Esophagus squamous epithelium (tissue), 5 donors: Measurements from ENCODE around the gene CCZ1. TPM values are rescaled to one million over a fixed set of nuclear protein-coding genes. Genes with fewer than 3 reads are reported as not detected.
A peak's percentile ranks its signal among the peaks of the same experiment; 100 is the strongest.
"Not testable (repeated sequence)": the region's sequence is repeated elsewhere in the genome, so short reads cannot be mapped to it uniquely, and the experiment has no call there.

Experiments used
- DNase-seq: peaks from one replicate; lab custom pipeline; 2025; lab: John Stamatoyannopoulos, UW
- H3K27ac ChIP-seq, 4 donors: fragments of 200-600 bp; sonication (generic); one replicate each; pipeline ENCODE4 v1.5.1; 2016 to 2019; ENCODE audit warnings: mild to moderate bottlenecking in 1 of 4
- H3K27me3 ChIP-seq, 4 donors: fragments of 200-600 bp; sonication (generic); 1 replicate in 3 of 4; 2 replicates in 1 of 4; pipeline versions ENCODE4 v1.5.1 to v1.6.0; 2017 to 2021; ENCODE audit warnings: antibody characterized with exemption in 1 of 4
- H3K36me3 ChIP-seq, 3 donors: fragments of 200-600 bp; sonication (generic); one replicate each; pipeline ENCODE4 v1.5.1; 2016 to 2019
- H3K4me1 ChIP-seq, 3 donors: fragments of 200-600 bp; sonication (generic); one replicate each; pipeline ENCODE4 v1.5.1; 2017 to 2019
- H3K4me3 ChIP-seq, 4 donors: fragments of 200-600 bp; sonication (generic); 1 replicate in 3 of 4; 2 replicates in 1 of 4; pipeline ENCODE4 v1.5.1; 2016 to 2019; ENCODE audit warnings: mild to moderate bottlenecking in 2 of 4, moderate library complexity in 1 of 4
- H3K9me3 ChIP-seq, 3 donors: fragments of 200-600 bp; sonication (generic); one replicate each; pipeline ENCODE4 v1.5.1; 2016 to 2019
- CTCF ChIP-seq, 6 experiments: fragments of 450-650 bp in 4 of 6; fragments of 200-600 bp in 2 of 6; sonication (generic) in 2 of 6; IDR thresholded peaks; one replicate each; pipeline ENCODE4 v1.5.1; 2016 to 2019; ENCODE audit warnings: antibody characterized with exemption in 6 of 6, mild to moderate bottlenecking in 4 of 6, moderate library complexity in 4 of 6
- POLR2A ChIP-seq, 4 donors: fragments of 450-650 bp; IDR thresholded peaks; one replicate each; pipeline ENCODE4 v1.6.1; 2017; ENCODE audit warnings: antibody characterized with exemption in 4 of 4, mild to moderate bottlenecking in 4 of 4, moderate library complexity in 3 of 4
- WGBS, 2 donors: methylation state at CpG; one replicate each; pipeline ENCODE4 v1.1.5; 2018; 5-methylcytosine and 5-hydroxymethylcytosine counted together
- intact Hi-C: fragments of 100-400 bp; cut with DNase I; formaldehyde crosslinking; loops from one replicate; pipeline ENCODE4 v1.15.0; 2022
- total RNA-seq, 4 donors: library from RNA; depleted of rRNA; stranded (reverse); fragments of >200 nt; gene quantifications; one replicate each; pipeline ENCODE4 v1.1.0, GENCODE V29; 2016
- donor health status: DM: yes; HTN: yes; CAD: no.

Gene CCZ1
- total RNA-seq, result 10 to 100 TPM; 42.6 to 67.4 (median 60.8) TPM

GRCh38 chr7:5898480-5899224, at the start of gene CCZ1:
CCZ1 (plus strand) TSS chr7:5898733; CDS start chr7:5898800, 67 bp downstream.
- Histone ChIP-seq H3K4me3 (peak within 1 kb of the TSS; percentile 28 to 65 (median 50)), H3K36me3 (peaks cover 0 to 13% (median 0%) of the 10 kb centered on the region in 3 donors), H3K4me1 (peaks cover 0 to 36% (median 0%) of the 10 kb centered on the region in 3 donors), H3K27ac (peak within 1 kb of the TSS; percentile 67 to 82 (median 76))
- no CpG with 5 or more reads among the region's 64 CpGs for WGBS, 2 donors
- intact Hi-C loops, H3K27me3 ChIP-seq, H3K9me3 ChIP-seq: not testable (repeated sequence)
- peak; percentile 11 for DNase-seq
- TF ChIP-seq POLR2A (IDR thresholded peaks at IDR 0.05), result peak in 1 of 4 donors; percentile 13
- TF ChIP-seq CTCF (IDR thresholded peaks at IDR 0.05), result peak in 1 of 6 experiments; percentile 14

- H3K36me3 ChIP-seq, result peaks cover 0 to 8% (median 0%) of the 10 kb centered on the region in 3 donors
- WGBS, 2 donors, result 70 to 77% methylated on average over 8 of the region's 8 CpGs
- no peaks in the 10 kb centered on the region for H3K27me3 ChIP-seq
- H3K4me1 ChIP-seq, result peaks cover 0 to 9% (median 0%) of the 10 kb centered on the region in 3 donors
- no peak for TF ChIP-seq POLR2A (IDR thresholded peaks at IDR 0.05)
- no peak for TF ChIP-seq CTCF (IDR thresholded peaks at IDR 0.05)
- no peak for DNase-seq
- intact Hi-C loops, result no loop called here
- no peak overlapping the region for H3K4me3 ChIP-seq
- no peaks in the 10 kb centered on the region for H3K9me3 ChIP-seq
- no peak overlapping the region for H3K27ac ChIP-seq
These were observed 47.6 kb upstream of the CCZ1 start for GRCh38 chr7:5850944-5851343.

GRCh38 chr7:5854738-5855137, 43.8 kb upstream of the CCZ1 start:
- H3K4me3 ChIP-seq, result no peak overlapping the region
- no peak for DNase-seq
- H3K27me3 ChIP-seq, result no peaks in the 10 kb centered on the region
- WGBS, 2 donors, result 80 to 88% methylated on average over 8 of the region's 8 CpGs
- H3K36me3 ChIP-seq, result no peaks in the 10 kb centered on the region
- TF ChIP-seq CTCF (IDR thresholded peaks at IDR 0.05), result no peak
- no peak for TF ChIP-seq POLR2A (IDR thresholded peaks at IDR 0.05)
- no peak overlapping the region for H3K27ac ChIP-seq
- intact Hi-C loops, result no loop called here
- H3K9me3 ChIP-seq, result no peaks in the 10 kb centered on the region
- H3K4me1 ChIP-seq, result peaks cover 0 to 20% (median 0%) of the 10 kb centered on the region in 3 donors

- H3K4me3 ChIP-seq, H3K27me3 ChIP-seq, H3K9me3 ChIP-seq, DNase-seq, H3K36me3 ChIP-seq, intact Hi-C loops: not testable (repeated sequence)
- Histone ChIP-seq H3K27ac (peak overlapping the region in 1 of 4 donors; percentile 54), H3K4me1 (peaks cover 0 to 11% (median 0%) of the 10 kb centered on the region in 3 donors)
- WGBS, 2 donors, result 29 to 43% methylated on average over 12 to 13 of the region's 13 CpGs
These were observed 41.4 kb upstream of the CCZ1 start for GRCh38 chr7:5857041-5857575.

- H3K9me3 ChIP-seq, DNase-seq, H3K27me3 ChIP-seq, H3K4me3 ChIP-seq, intact Hi-C loops, H3K36me3 ChIP-seq, H3K27ac ChIP-seq: not testable (repeated sequence)
- H3K4me1 ChIP-seq, result peaks cover 0 to 11% (median 0%) of the 10 kb centered on the region in 3 donors
- WGBS, 2 donors, result 67 to 69% methylated on average over 8 of the region's 8 CpGs
These were observed 40.0 kb upstream of the CCZ1 start for GRCh38 chr7:5858494-5858893.

GRCh38 chr7:5861281-5861680, 37.3 kb upstream of the CCZ1 start:
- H3K27ac ChIP-seq, H3K4me1 ChIP-seq, intact Hi-C loops, DNase-seq, H3K36me3 ChIP-seq, H3K4me3 ChIP-seq, H3K27me3 ChIP-seq, H3K9me3 ChIP-seq: not testable (repeated sequence)
- 80 to 81% methylated on average over 4 to 5 of the region's 5 CpGs for WGBS, 2 donors

GRCh38 chr7:5862753-5863366, 35.7 kb upstream of the CCZ1 start:
- H3K36me3 ChIP-seq, intact Hi-C loops, H3K27ac ChIP-seq, H3K4me1 ChIP-seq, H3K4me3 ChIP-seq, H3K27me3 ChIP-seq, H3K9me3 ChIP-seq, DNase-seq: not testable (repeated sequence)
- 80% methylated on average over 5 of the region's 5 CpGs for WGBS, 2 donors

GRCh38 chr7:5865279-5865931, 33.1 kb upstream of the CCZ1 start:
- H3K4me1 ChIP-seq, intact Hi-C loops, H3K4me3 ChIP-seq, H3K9me3 ChIP-seq, H3K27ac ChIP-seq, DNase-seq, H3K36me3 ChIP-seq, H3K27me3 ChIP-seq: not testable (repeated sequence)
- WGBS, 2 donors, result 63 to 65% methylated on average over 9 of the region's 9 CpGs
